SK-N-MC (cell line): ENCODE results near the gene IRF8.

Experiments
- EZH2 ChIP-seq: fragments of 200-600 bp; sonication (generic); IDR thresholded peaks from one replicate; pipeline ENCODE4 v1.6.1; 2017; ENCODE audit warnings: antibody characterized with exemption
- FOXP2 ChIP-seq: optimal IDR thresholded peaks from 2 replicates; pipeline ENCODE3; 2011; ENCODE audit warnings: mild to moderate bottlenecking, moderate library complexity; ENCODE audit not compliant: insufficient read depth; ENCODE audit errors: extremely low read length, control extremely low read depth
- POLR2AphosphoS5 ChIP-seq: IDR thresholded peaks from 2 replicates; pipeline ENCODE4 v1.6.1; 2012; ENCODE audit warnings: mild to moderate bottlenecking, low read depth, low read length, borderline replicate concordance

DNA sequence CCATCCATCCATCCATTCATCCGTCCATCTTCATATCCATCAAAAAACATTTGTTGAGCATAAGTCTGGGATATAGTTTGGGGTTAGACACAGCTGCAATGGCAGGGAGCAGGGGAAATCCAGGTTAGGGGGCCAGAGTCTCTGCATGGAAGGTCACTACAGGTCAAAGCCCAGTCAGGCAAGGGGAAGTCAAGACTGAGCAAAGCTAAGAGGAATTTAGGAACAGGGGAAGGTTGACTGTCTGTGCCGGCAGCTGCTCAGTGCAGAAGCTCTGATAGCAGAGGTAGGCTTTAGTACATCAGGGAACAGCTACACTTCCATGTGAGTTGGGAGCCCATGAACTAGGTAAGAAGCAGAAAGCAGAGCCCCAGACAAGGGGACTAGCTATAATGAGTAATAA lies 68.1 kb downstream of the IRF8 start:
- TF ChIP-seq POLR2AphosphoS5 (no peak), EZH2 (no peak), FOXP2 (no peak)
